ENCODE measurements around the gene DLG5.

DLG5 gene

DNA sequence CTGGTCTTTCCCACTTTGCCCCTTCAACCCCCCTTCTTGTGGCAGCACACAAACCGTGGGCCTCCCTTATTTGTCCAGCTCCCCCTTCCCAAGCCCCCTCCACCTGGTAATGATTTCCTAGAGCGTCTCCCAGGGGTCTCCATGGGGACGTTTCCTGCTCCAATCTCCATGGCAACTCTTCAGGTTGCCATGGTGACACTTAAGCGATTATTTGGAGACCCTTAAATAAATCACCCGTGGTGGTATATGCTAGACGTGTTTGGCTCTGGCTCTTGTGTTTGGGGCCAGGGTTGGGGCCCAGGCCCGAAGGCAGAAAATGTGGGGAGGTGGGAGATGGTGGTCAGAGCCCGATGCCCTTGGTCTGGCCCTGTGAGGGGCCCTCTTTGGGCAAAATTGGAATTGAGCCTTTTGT, 41.1 kb upstream of the DLG5 start:
- Histone ChIP-seq H2AK5ac (ENCODE audit: low read length) (no peak overlapping the region), H2AFZ (ENCODE audit: insufficient read depth, low read length, poor library complexity) (no peak overlapping the region), H3K79me1 (ENCODE audit: low read length) (peaks cover 6% of the 10 kb centered on the region), H3K14ac (ENCODE audit: low read length) (no peak overlapping the region), H3K23ac (ENCODE audit: low read length) (no peak overlapping the region), H4K12ac (ENCODE audit: low read depth, low read length) (no peak overlapping the region), H3K36me3 (ENCODE audit: control insufficient read depth in 1 of 2, insufficient read depth in 2 of 2, low read length in 2 of 2) (no peaks in the 10 kb centered on the region), H3K4me2 (ENCODE audit: low read length) (no peak overlapping the region), H3K4me1 (ENCODE audit: control insufficient read depth in 1 of 2, insufficient read depth in 2 of 2, low read length in 2 of 2) (peaks cover 8% of the 10 kb centered on the region in 2 experiments), H2BK120ac (ENCODE audit: insufficient read depth, low read length, poor library complexity) (no peak overlapping the region), H4K8ac (ENCODE audit: low read depth, low read length) (no peak overlapping the region), H4K91ac (ENCODE audit: low read depth, low read length) (no peak overlapping the region), H3K79me2 (ENCODE audit: control insufficient read depth, insufficient read depth, low read length, poor library complexity) (no peaks in the 10 kb centered on the region), H3K27ac (ENCODE audit: low read depth, low read length) (no peak overlapping the region), H3K9me3 (ENCODE audit: insufficient read depth, low read depth, low read length) (peaks cover 4% of the 10 kb centered on the region), H2BK5ac (ENCODE audit: low read depth, low read length, poor library complexity) (no peak overlapping the region), H3K18ac (ENCODE audit: low read length) (no peak overlapping the region), H3K9ac (ENCODE audit: low read length) (no peak overlapping the region), H2BK12ac (ENCODE audit: low read length) (no peak overlapping the region), H3K4me3 (ENCODE audit: low read depth, low read length) (no peak overlapping the region), H3K4ac (ENCODE audit: low read depth, low read length) (no peak overlapping the region), H3K27me3 (ENCODE audit: insufficient read depth, low read length) (no peaks in the 10 kb centered on the region)
- WGBS (ENCODE audit: extremely low coverage, insufficient coverage, insufficient read length), result no CpG with 5 or more reads among the region's 8 CpGs
- DNase-seq, result no peak

DNA sequence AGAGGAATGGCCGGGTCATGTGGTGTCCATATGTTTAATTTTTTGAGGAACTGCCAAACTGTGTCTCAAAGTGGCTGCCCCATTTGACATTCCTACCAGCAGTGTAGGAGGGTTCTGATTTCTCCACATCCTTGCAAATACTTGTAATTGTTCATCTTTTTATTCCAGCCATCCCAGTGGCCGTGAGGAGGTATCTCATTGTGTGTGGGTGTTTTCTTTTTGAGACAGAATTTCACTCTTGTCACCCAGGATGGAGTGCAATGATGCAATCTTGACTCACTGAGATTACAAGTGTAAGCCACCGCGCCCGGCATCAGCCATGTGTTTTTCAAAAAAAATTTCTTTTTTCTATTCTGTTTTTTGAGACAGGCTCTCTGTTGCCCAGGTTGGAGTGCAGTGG, 38.7 kb upstream of the DLG5 start:
- no CpG with 5 or more reads among the region's 5 CpGs for WGBS (ENCODE audit: extremely low coverage, insufficient coverage, insufficient read length)
- no peak overlapping the region for H3K9ac ChIP-seq (ENCODE audit: low read length)
- no peak overlapping the region for H3K4me3 ChIP-seq (ENCODE audit: low read depth, low read length)
- no peaks in the 10 kb centered on the region for H3K36me3 ChIP-seq (ENCODE audit: control insufficient read depth in 1 of 2, insufficient read depth in 2 of 2, low read length in 2 of 2)
- no peak overlapping the region for H2AFZ ChIP-seq (ENCODE audit: insufficient read depth, low read length, poor library complexity)
- H4K91ac ChIP-seq (ENCODE audit: low read depth, low read length), result no peak overlapping the region
- no peak overlapping the region for H4K8ac ChIP-seq (ENCODE audit: low read depth, low read length)
- H3K9me3 ChIP-seq (ENCODE audit: insufficient read depth, low read depth, low read length), result peaks cover 6% of the 10 kb centered on the region
- no peak overlapping the region for H4K12ac ChIP-seq (ENCODE audit: low read depth, low read length)
- H3K14ac ChIP-seq (ENCODE audit: low read length), result no peak overlapping the region
- H2AK5ac ChIP-seq (ENCODE audit: low read length), result no peak overlapping the region
- no peak overlapping the region for H3K27ac ChIP-seq (ENCODE audit: low read depth, low read length)
- H3K4ac ChIP-seq (ENCODE audit: low read depth, low read length), result no peak overlapping the region
- no peak overlapping the region for H2BK5ac ChIP-seq (ENCODE audit: low read depth, low read length, poor library complexity)
- H3K4me1 ChIP-seq (ENCODE audit: control insufficient read depth in 1 of 2, insufficient read depth in 2 of 2, low read length in 2 of 2), result peaks cover 2 to 3% of the 10 kb centered on the region in 2 experiments
- H3K27me3 ChIP-seq (ENCODE audit: insufficient read depth, low read length), result no peaks in the 10 kb centered on the region
- H3K79me2 ChIP-seq (ENCODE audit: control insufficient read depth, insufficient read depth, low read length, poor library complexity), result no peaks in the 10 kb centered on the region
- no peak overlapping the region for H3K23ac ChIP-seq (ENCODE audit: low read length)
- no peak overlapping the region for H2BK12ac ChIP-seq (ENCODE audit: low read length)
- no peak overlapping the region for H3K18ac ChIP-seq (ENCODE audit: low read length)
- DNase-seq, result peak in 1 of 2 donors; percentile 6
- H3K4me2 ChIP-seq (ENCODE audit: low read length), result no peak overlapping the region
- no peak overlapping the region for H2BK120ac ChIP-seq (ENCODE audit: insufficient read depth, low read length, poor library complexity)
- peaks cover under 1% of the 10 kb centered on the region for H3K79me1 ChIP-seq (ENCODE audit: low read length)

DNA sequence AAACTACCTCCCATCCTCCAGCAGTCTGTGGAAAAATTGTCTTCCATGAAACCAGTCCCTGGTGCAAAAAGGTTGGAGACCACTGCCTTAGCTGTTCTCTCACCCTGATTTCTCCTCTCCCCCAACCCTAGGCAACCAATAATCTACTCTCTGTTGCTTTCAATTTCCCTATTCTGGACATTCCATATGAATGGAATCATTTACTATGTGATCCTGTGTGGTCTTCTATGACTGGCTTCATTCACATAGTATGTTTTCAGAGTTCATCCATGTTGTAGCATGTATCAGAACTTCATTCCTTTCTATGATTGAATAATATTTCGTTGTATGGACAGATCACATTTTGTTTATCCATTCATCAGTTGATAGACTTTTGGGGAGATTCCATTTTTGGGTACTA, 38.3 kb upstream of the DLG5 start:
- peaks cover under 1 to 2% of the 10 kb centered on the region in 2 experiments for H3K4me1 ChIP-seq (ENCODE audit: control insufficient read depth in 1 of 2, insufficient read depth in 2 of 2, low read length in 2 of 2)
- no peaks in the 10 kb centered on the region for H3K36me3 ChIP-seq (ENCODE audit: control insufficient read depth in 1 of 2, insufficient read depth in 2 of 2, low read length in 2 of 2)
- H4K8ac ChIP-seq (ENCODE audit: low read depth, low read length), result no peak overlapping the region
- no peak overlapping the region for H2BK12ac ChIP-seq (ENCODE audit: low read length)
- H3K4ac ChIP-seq (ENCODE audit: low read depth, low read length), result no peak overlapping the region
- no peak overlapping the region for H2AK5ac ChIP-seq (ENCODE audit: low read length)
- no peaks in the 10 kb centered on the region for H3K79me2 ChIP-seq (ENCODE audit: control insufficient read depth, insufficient read depth, low read length, poor library complexity)
- H2BK5ac ChIP-seq (ENCODE audit: low read depth, low read length, poor library complexity), result no peak overlapping the region
- H3K4me2 ChIP-seq (ENCODE audit: low read length), result no peak overlapping the region
- no peak overlapping the region for H3K27ac ChIP-seq (ENCODE audit: low read depth, low read length)
- DNase-seq, result no peak
- H3K9ac ChIP-seq (ENCODE audit: low read length), result no peak overlapping the region
- peaks cover 6% of the 10 kb centered on the region for H3K9me3 ChIP-seq (ENCODE audit: insufficient read depth, low read depth, low read length)
- H3K14ac ChIP-seq (ENCODE audit: low read length), result no peak overlapping the region
- H2BK120ac ChIP-seq (ENCODE audit: insufficient read depth, low read length, poor library complexity), result no peak overlapping the region
- H3K18ac ChIP-seq (ENCODE audit: low read length), result no peak overlapping the region
- no CpG with 5 or more reads among the region's 1 CpG for WGBS (ENCODE audit: extremely low coverage, insufficient coverage, insufficient read length)
- H3K4me3 ChIP-seq (ENCODE audit: low read depth, low read length), result no peak overlapping the region
- H4K91ac ChIP-seq (ENCODE audit: low read depth, low read length), result no peak overlapping the region
- no peak overlapping the region for H4K12ac ChIP-seq (ENCODE audit: low read depth, low read length)
- no peak overlapping the region for H2AFZ ChIP-seq (ENCODE audit: insufficient read depth, low read length, poor library complexity)
- no peaks in the 10 kb centered on the region for H3K79me1 ChIP-seq (ENCODE audit: low read length)
- H3K23ac ChIP-seq (ENCODE audit: low read length), result no peak overlapping the region
- no peaks in the 10 kb centered on the region for H3K27me3 ChIP-seq (ENCODE audit: insufficient read depth, low read length)

DNA sequence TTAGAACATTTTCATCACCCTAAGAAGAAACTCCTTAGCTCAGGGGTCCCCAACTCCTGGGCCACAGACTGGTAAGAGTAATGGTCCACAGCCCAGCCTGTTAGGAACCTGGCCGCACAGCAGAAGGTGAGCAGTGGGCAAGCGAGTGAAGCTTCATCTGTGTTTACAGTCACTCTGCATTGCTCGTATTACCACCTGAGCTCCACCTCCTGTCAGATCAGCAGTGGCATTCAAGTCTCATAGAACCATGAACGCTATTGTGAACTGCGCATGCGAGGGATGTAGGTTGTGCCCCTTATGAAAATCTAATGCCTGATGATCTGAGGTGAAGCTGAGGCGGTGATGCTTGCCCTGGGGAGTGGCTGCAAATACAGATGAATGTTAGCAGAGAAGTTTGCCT, 37.3 kb upstream of the DLG5 start:
- Histone ChIP-seq H4K91ac (ENCODE audit: low read depth, low read length) (no peak overlapping the region), H4K8ac (ENCODE audit: low read depth, low read length) (no peak overlapping the region), H2AFZ (ENCODE audit: insufficient read depth, low read length, poor library complexity) (no peak overlapping the region)

More for the DNA sequence above, 37.3 kb upstream of the DLG5 start:
- H3K4me2 ChIP-seq (ENCODE audit: low read length), result no peak overlapping the region
- no peak overlapping the region for H3K9ac ChIP-seq (ENCODE audit: low read length)
- H3K36me3 ChIP-seq (ENCODE audit: control insufficient read depth in 1 of 2, insufficient read depth in 2 of 2, low read length in 2 of 2), result no peaks in the 10 kb centered on the region
- H2AK5ac ChIP-seq (ENCODE audit: low read length), result no peak overlapping the region
- no peak overlapping the region for H3K14ac ChIP-seq (ENCODE audit: low read length)
- H3K18ac ChIP-seq (ENCODE audit: low read length), result no peak overlapping the region
- H3K27ac ChIP-seq (ENCODE audit: low read depth, low read length), result no peak overlapping the region
- no peak for DNase-seq
- H2BK12ac ChIP-seq (ENCODE audit: low read length), result no peak overlapping the region
- H3K23ac ChIP-seq (ENCODE audit: low read length), result no peak overlapping the region
- no peak overlapping the region for H3K4me3 ChIP-seq (ENCODE audit: low read depth, low read length)
- no peaks in the 10 kb centered on the region for H3K4me1 ChIP-seq (ENCODE audit: control insufficient read depth in 1 of 2, insufficient read depth in 2 of 2, low read length in 2 of 2)
- H3K4ac ChIP-seq (ENCODE audit: low read depth, low read length), result no peak overlapping the region
- WGBS (ENCODE audit: extremely low coverage, insufficient coverage, insufficient read length), result no CpG with 5 or more reads among the region's 7 CpGs
- H2BK120ac ChIP-seq (ENCODE audit: insufficient read depth, low read length, poor library complexity), result no peak overlapping the region
- no peaks in the 10 kb centered on the region for H3K79me1 ChIP-seq (ENCODE audit: low read length)
- H3K79me2 ChIP-seq (ENCODE audit: control insufficient read depth, insufficient read depth, low read length, poor library complexity), result no peaks in the 10 kb centered on the region
- no peak overlapping the region for H4K12ac ChIP-seq (ENCODE audit: low read depth, low read length)
- peaks cover 7% of the 10 kb centered on the region for H3K9me3 ChIP-seq (ENCODE audit: insufficient read depth, low read depth, low read length)
- H3K27me3 ChIP-seq (ENCODE audit: insufficient read depth, low read length), result no peaks in the 10 kb centered on the region
- H2BK5ac ChIP-seq (ENCODE audit: low read depth, low read length, poor library complexity), result no peak overlapping the region
